Measurements from ENCODE around the gene ANO7.

- TF ChIP-seq CTCF (IDR thresholded peaks at IDR 0.05) (no peak), EZH2 (IDR thresholded peaks at IDR 0.05; ENCODE audit: borderline replicate concordance, insufficient read depth, low read depth, low read length, poor library complexity, severe bottlenecking) (no peak)
Observed at GRCh38 chr2:241189856-241190201, 1.4 kb downstream of the ANO7 start.

Measured in B cell (primary cell).